Measurements from ENCODE around the gene ADGRG6.

GRCh38 chr6:142407685-142408273 is 106.0 kb downstream of the ADGRG6 start:
- TF ChIP-seq EZH2 (IDR thresholded peaks at IDR 0.05; ENCODE audit: borderline replicate concordance, low read length) (no peak), CTCF (IDR thresholded peaks at IDR 0.05; ENCODE audit: low read length) (no peak)

Measured in OCI-LY1 (cell line).